Neural cell (in vitro differentiated cells): ENCODE data around the gene LAIR1. TPM values are rescaled to one million over a fixed set of nuclear protein-coding genes. Genes with fewer than 3 reads are reported as not detected.

Source experiments
- H2AFZ ChIP-seq: fragments of 200-600, 300-800 bp; sonication (generic), shearing (Covaris generic); 2 replicates; pipeline ENCODE4 v1.6.0; 2014; ENCODE audit warnings: low read depth, mild to moderate bottlenecking, antibody characterized with exemption, low read length, moderate library complexity
- H3F3A ChIP-seq: fragments of 200-600 bp; shearing (Covaris generic); 2 replicates; pipeline ENCODE4 v1.6.1; 2016; ENCODE audit warnings: mild to moderate bottlenecking, moderate library complexity, mixed read lengths, antibody characterized with exemption, low read length; ENCODE audit not compliant: insufficient read depth, poor library complexity, severe bottlenecking
- H3K27ac ChIP-seq: fragments of 200-600, 300-800 bp; sonication (generic), shearing (Covaris generic); 2 replicates; pipeline ENCODE4 v1.5.1; 2014; ENCODE audit warnings: mild to moderate bottlenecking, low read length, moderate library complexity
- H3K27me3 ChIP-seq: fragments of 300-800, 200-600 bp; sonication (generic), shearing (Covaris generic); 2 replicates; pipeline ENCODE4 v1.6.0; 2014; ENCODE audit warnings: mild to moderate bottlenecking, low read depth, low read length, moderate library complexity; ENCODE audit not compliant: insufficient read depth
- H3K36me3 ChIP-seq: fragments of 300-800, 200-600 bp; sonication (generic), shearing (Covaris generic); 2 replicates; pipeline ENCODE4 v1.5.1; 2014; ENCODE audit warnings: mild to moderate bottlenecking, antibody characterized with exemption, low read length, moderate library complexity; ENCODE audit not compliant: insufficient read depth
- H3K4me2 ChIP-seq: fragments of 300-800, 200-600 bp; sonication (generic), shearing (Covaris generic); 2 replicates; pipeline ENCODE4 v1.6.0; 2014; ENCODE audit warnings: mild to moderate bottlenecking, low read length
- H3K4me3 ChIP-seq: fragments of 300-800, 200-600 bp; sonication (generic), shearing (Covaris generic); 2 replicates; pipeline ENCODE4 v1.5.1; 2014; ENCODE audit warnings: mild to moderate bottlenecking, low read length, moderate library complexity
- H3K79me2 ChIP-seq: fragments of 200-600 bp; shearing (Covaris generic); replicated peaks from 2 replicates; pipeline ENCODE4 v1.6.0; 2014; ENCODE audit warnings: mild to moderate bottlenecking, low read length, moderate library complexity; ENCODE audit not compliant: insufficient read depth
- H3K9ac ChIP-seq: fragments of 300-800, 200-600 bp; sonication (generic), shearing (Covaris generic); 2 replicates; pipeline ENCODE4 v1.6.1; 2016; ENCODE audit warnings: mild to moderate bottlenecking, low read length, mixed read lengths
- H3K9me2 ChIP-seq: fragments of 200-600 bp; shearing (Covaris generic); 2 replicates; pipeline ENCODE4 v1.6.1; 2016; ENCODE audit warnings: mild to moderate bottlenecking, low read length, mixed read lengths; ENCODE audit not compliant: insufficient read depth
- H3K9me3 ChIP-seq: fragments of 200-600, 300-800 bp; sonication (generic), shearing (Covaris generic); 2 replicates; pipeline ENCODE4 v1.6.1; 2016; ENCODE audit warnings: mild to moderate bottlenecking, mixed run types, low read length, moderate library complexity, mixed read lengths
- H4K20me1 ChIP-seq: fragments of 200-600 bp; shearing (Covaris generic); 2 replicates; pipeline ENCODE4 v1.6.1; 2016; ENCODE audit warnings: mild to moderate bottlenecking, mixed run types; ENCODE audit not compliant: insufficient read depth
- EP300 ChIP-seq: fragments of 450-650 bp; conservative IDR thresholded peaks from 2 replicates; pipeline ENCODE4 v1.6.1; 2014; ENCODE audit warnings: antibody characterized with exemption, mild to moderate bottlenecking, moderate library complexity; ENCODE audit not compliant: poor library complexity, severe bottlenecking
- EZH2 ChIP-seq: fragments of 200-600, 300-800 bp; shearing (Covaris generic), sonication (generic); IDR thresholded peaks from 2 replicates; pipeline ENCODE4 v1.6.1; 2014; ENCODE audit warnings: antibody characterized with exemption, low read length, borderline replicate concordance, mild to moderate bottlenecking; ENCODE audit not compliant: insufficient read depth, poor library complexity, severe bottlenecking
- MXI1 ChIP-seq: fragments of 450-650 bp; conservative IDR thresholded peaks from 2 replicates; pipeline ENCODE4 v1.6.1; 2014; ENCODE audit warnings: antibody characterized with exemption, mild to moderate bottlenecking; ENCODE audit not compliant: poor library complexity, severe bottlenecking
- POLR2AphosphoS5 ChIP-seq: IDR thresholded peaks from 2 replicates; pipeline ENCODE4 v1.6.1; 2012
- RAD21 ChIP-seq: fragments of 450-650 bp; conservative IDR thresholded peaks from 2 replicates; pipeline ENCODE4 v1.6.1; 2014; ENCODE audit warnings: antibody characterized with exemption, mild to moderate bottlenecking, moderate library complexity
- SMC3 ChIP-seq: fragments of 450-650 bp; conservative IDR thresholded peaks from 2 replicates; pipeline ENCODE4 v1.6.1; 2014; ENCODE audit warnings: antibody characterized with exemption, mild to moderate bottlenecking, moderate library complexity; ENCODE audit not compliant: poor library complexity
- TAF1 ChIP-seq: IDR thresholded peaks from 2 replicates; pipeline ENCODE4 v1.6.1; 2012; ENCODE audit warnings: low read depth
- polyA plus RNA-seq: library from polyadenylated mRNA; depleted of rRNA; stranded (reverse); fragments of >200 nt; gene quantifications from 2 replicates; pipeline ENCODE4 v1.2.3, GENCODE V29; 2014
- TF ChIP-seq, protein P1 (sequence below): IDR thresholded peaks from 2 replicates; pipeline ENCODE4 v1.6.1; 2012; ENCODE audit warnings: borderline replicate concordance
- TF ChIP-seq, protein P2 (sequence below): fragments of 450-650 bp; IDR thresholded peaks from 2 replicates; pipeline ENCODE4 v1.5.1; 2014; ENCODE audit warnings: antibody characterized with exemption, mild to moderate bottlenecking, moderate library complexity; ENCODE audit not compliant: poor library complexity, severe bottlenecking

The LAIR1 gene
- polyA plus RNA-seq, 1 donor from 2014 or later: not detected

DNA sequence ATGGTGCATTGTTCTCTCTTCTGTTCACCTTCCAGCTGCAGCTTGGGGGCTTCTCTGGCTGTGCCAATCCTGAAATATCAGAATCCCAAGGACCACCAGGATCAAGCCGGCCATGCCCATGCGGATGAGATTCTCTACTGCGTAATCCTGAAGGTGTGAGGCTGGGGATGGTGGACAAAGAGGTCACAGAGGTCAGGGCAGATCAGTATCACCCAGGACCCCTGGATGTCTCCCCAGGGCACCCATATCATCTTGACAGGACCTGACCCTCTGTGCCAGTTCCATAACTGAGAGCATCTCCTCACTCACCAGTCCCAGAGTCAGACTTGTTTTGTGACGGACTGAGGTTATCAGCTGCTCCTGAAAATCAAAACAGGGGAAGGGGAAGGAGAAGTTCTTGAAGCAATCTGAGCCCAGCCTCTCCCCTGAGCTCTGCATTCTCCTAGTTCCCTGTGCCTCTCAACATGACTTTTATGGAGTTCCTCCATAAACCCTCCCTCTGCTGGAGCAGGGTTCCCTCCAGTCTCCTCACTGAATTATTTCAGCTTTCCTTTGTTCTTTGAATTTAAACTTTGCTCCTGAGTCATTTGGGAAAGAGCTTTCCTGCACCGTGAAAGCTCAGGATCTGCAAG, 57.2 kb downstream of the LAIR1 start:
- Histone ChIP-seq H4K20me1 (no peaks in the 10 kb centered on the region), H2AFZ (no peak overlapping the region), H3K27me3 (no peaks in the 10 kb centered on the region), H3K36me3 (no peaks in the 10 kb centered on the region), H3K9ac (no peak overlapping the region), H3K9me2 (no peaks in the 10 kb centered on the region), H3K9me3 (no peaks in the 10 kb centered on the region), H3K4me2 (no peak overlapping the region), H3F3A (no peaks in the 10 kb centered on the region), H3K4me3 (no peak overlapping the region), H3K79me2 (no peaks in the 10 kb centered on the region), H3K27ac (no peak overlapping the region)
- TF ChIP-seq MXI1: no peak
- no peak for TF ChIP-seq EP300
- no peak for TF ChIP-seq POLR2AphosphoS5
- no peak for TF ChIP-seq RAD21
- TF ChIP-seq TAF1: no peak

DNA sequence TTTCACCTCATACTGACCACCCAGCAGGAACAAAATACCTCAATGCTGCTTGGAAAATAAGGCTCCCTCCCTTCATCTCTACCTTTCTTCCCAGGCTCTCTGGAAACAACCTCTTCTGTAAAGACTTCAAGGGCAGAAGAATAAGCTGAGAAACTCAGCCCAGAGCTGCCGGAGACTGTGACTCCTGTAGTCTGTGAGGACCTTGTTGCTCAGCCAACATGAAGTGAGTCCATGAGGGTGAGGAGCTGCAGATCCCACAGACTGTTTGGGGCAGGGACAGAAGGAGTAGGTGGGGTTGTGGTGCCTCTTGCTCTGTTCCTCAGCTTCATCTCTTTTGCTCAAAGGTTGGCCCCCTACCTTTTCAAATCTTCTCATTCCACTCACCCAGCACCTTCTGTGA, 59.6 kb downstream of the LAIR1 start:
- no peak overlapping the region for H3K4me2 ChIP-seq
- no peaks in the 10 kb centered on the region for H3K27me3 ChIP-seq
- H3F3A ChIP-seq: no peaks in the 10 kb centered on the region
- H3K9me3 ChIP-seq: no peaks in the 10 kb centered on the region
- H3K9me2 ChIP-seq: no peaks in the 10 kb centered on the region
- no peak overlapping the region for H3K9ac ChIP-seq
- H3K79me2 ChIP-seq: no peaks in the 10 kb centered on the region
- no peaks in the 10 kb centered on the region for H3K36me3 ChIP-seq
- H4K20me1 ChIP-seq: no peaks in the 10 kb centered on the region
- TF ChIP-seq TAF1 (no peak), SMC3 (no peak), EZH2 (no peak), MXI1 (no peak), EP300 (no peak), RAD21 (no peak), POLR2AphosphoS5 (no peak)
- TF ChIP-seq, protein P1, sequence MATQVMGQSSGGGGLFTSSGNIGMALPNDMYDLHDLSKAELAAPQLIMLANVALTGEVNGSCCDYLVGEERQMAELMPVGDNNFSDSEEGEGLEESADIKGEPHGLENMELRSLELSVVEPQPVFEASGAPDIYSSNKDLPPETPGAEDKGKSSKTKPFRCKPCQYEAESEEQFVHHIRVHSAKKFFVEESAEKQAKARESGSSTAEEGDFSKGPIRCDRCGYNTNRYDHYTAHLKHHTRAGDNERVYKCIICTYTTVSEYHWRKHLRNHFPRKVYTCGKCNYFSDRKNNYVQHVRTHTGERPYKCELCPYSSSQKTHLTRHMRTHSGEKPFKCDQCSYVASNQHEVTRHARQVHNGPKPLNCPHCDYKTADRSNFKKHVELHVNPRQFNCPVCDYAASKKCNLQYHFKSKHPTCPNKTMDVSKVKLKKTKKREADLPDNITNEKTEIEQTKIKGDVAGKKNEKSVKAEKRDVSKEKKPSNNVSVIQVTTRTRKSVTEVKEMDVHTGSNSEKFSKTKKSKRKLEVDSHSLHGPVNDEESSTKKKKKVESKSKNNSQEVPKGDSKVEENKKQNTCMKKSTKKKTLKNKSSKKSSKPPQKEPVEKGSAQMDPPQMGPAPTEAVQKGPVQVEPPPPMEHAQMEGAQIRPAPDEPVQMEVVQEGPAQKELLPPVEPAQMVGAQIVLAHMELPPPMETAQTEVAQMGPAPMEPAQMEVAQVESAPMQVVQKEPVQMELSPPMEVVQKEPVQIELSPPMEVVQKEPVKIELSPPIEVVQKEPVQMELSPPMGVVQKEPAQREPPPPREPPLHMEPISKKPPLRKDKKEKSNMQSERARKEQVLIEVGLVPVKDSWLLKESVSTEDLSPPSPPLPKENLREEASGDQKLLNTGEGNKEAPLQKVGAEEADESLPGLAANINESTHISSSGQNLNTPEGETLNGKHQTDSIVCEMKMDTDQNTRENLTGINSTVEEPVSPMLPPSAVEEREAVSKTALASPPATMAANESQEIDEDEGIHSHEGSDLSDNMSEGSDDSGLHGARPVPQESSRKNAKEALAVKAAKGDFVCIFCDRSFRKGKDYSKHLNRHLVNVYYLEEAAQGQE: no peak
- TF ChIP-seq, protein P2, sequence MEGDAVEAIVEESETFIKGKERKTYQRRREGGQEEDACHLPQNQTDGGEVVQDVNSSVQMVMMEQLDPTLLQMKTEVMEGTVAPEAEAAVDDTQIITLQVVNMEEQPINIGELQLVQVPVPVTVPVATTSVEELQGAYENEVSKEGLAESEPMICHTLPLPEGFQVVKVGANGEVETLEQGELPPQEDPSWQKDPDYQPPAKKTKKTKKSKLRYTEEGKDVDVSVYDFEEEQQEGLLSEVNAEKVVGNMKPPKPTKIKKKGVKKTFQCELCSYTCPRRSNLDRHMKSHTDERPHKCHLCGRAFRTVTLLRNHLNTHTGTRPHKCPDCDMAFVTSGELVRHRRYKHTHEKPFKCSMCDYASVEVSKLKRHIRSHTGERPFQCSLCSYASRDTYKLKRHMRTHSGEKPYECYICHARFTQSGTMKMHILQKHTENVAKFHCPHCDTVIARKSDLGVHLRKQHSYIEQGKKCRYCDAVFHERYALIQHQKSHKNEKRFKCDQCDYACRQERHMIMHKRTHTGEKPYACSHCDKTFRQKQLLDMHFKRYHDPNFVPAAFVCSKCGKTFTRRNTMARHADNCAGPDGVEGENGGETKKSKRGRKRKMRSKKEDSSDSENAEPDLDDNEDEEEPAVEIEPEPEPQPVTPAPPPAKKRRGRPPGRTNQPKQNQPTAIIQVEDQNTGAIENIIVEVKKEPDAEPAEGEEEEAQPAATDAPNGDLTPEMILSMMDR: no peak
- H3K4me3 ChIP-seq: no peak overlapping the region
- H3K27ac ChIP-seq: no peak overlapping the region
- H2AFZ ChIP-seq: no peak overlapping the region
